ENCODE data around the gene ALDOB.

The ALDOB gene

GRCh38 chr9:101446732-101447131, 11.2 kb upstream of the ALDOB start:
- no peak for ATAC-seq
- TF ChIP-seq, protein P1, sequence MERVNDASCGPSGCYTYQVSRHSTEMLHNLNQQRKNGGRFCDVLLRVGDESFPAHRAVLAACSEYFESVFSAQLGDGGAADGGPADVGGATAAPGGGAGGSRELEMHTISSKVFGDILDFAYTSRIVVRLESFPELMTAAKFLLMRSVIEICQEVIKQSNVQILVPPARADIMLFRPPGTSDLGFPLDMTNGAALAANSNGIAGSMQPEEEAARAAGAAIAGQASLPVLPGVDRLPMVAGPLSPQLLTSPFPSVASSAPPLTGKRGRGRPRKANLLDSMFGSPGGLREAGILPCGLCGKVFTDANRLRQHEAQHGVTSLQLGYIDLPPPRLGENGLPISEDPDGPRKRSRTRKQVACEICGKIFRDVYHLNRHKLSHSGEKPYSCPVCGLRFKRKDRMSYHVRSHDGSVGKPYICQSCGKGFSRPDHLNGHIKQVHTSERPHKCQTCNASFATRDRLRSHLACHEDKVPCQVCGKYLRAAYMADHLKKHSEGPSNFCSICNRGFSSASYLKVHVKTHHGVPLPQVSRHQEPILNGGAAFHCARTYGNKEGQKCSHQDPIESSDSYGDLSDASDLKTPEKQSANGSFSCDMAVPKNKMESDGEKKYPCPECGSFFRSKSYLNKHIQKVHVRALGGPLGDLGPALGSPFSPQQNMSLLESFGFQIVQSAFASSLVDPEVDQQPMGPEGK (CRISPR knock-in tag; IDR thresholded peaks at IDR 0.05; ENCODE audit: borderline replicate concordance): no peak
- TF ChIP-seq RARB (CRISPR knock-in tag; IDR thresholded peaks at IDR 0.05) (no peak), CSDC2 (CRISPR knock-in tag; IDR thresholded peaks at IDR 0.05) (no peak), ESRRG (CRISPR knock-in tag; IDR thresholded peaks at IDR 0.05) (no peak), ZFP30 (CRISPR knock-in tag; IDR thresholded peaks at IDR 0.05) (no peak), ZNF70 (CRISPR knock-in tag; IDR thresholded peaks at IDR 0.05) (no peak), ZNF565 (CRISPR knock-in tag; conservative IDR thresholded peaks at IDR 0.05; ENCODE audit: low read depth) (no peak), BACH2 (CRISPR knock-in tag; IDR thresholded peaks at IDR 0.05; ENCODE audit: borderline replicate concordance) (no peak), ARNTL (CRISPR knock-in tag; IDR thresholded peaks at IDR 0.05; ENCODE audit: borderline replicate concordance, low read depth) (no peak), TCF4 (CRISPR knock-in tag; IDR thresholded peaks at IDR 0.05; ENCODE audit: borderline replicate concordance) (no peak), CREB5 (CRISPR knock-in tag; IDR thresholded peaks at IDR 0.05; ENCODE audit: low read depth) (no peak), SNAI2 (CRISPR knock-in tag; IDR thresholded peaks at IDR 0.05) (no peak), CSRNP3 (CRISPR knock-in tag; IDR thresholded peaks at IDR 0.05) (no peak), ZC3H10 (CRISPR knock-in tag; IDR thresholded peaks at IDR 0.05) (no peak), TOX (CRISPR knock-in tag; IDR thresholded peaks at IDR 0.05; ENCODE audit: borderline replicate concordance) (no peak), GLIS3 (CRISPR knock-in tag; IDR thresholded peaks at IDR 0.05) (no peak), ZNF8 (CRISPR knock-in tag; IDR thresholded peaks at IDR 0.05) (no peak)
- TF ChIP-seq, protein P2, sequence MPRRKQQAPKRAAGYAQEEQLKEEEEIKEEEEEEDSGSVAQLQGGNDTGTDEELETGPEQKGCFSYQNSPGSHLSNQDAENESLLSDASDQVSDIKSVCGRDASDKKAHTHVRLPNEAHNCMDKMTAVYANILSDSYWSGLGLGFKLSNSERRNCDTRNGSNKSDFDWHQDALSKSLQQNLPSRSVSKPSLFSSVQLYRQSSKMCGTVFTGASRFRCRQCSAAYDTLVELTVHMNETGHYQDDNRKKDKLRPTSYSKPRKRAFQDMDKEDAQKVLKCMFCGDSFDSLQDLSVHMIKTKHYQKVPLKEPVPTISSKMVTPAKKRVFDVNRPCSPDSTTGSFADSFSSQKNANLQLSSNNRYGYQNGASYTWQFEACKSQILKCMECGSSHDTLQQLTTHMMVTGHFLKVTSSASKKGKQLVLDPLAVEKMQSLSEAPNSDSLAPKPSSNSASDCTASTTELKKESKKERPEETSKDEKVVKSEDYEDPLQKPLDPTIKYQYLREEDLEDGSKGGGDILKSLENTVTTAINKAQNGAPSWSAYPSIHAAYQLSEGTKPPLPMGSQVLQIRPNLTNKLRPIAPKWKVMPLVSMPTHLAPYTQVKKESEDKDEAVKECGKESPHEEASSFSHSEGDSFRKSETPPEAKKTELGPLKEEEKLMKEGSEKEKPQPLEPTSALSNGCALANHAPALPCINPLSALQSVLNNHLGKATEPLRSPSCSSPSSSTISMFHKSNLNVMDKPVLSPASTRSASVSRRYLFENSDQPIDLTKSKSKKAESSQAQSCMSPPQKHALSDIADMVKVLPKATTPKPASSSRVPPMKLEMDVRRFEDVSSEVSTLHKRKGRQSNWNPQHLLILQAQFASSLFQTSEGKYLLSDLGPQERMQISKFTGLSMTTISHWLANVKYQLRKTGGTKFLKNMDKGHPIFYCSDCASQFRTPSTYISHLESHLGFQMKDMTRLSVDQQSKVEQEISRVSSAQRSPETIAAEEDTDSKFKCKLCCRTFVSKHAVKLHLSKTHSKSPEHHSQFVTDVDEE (CRISPR knock-in tag; IDR thresholded peaks at IDR 0.05): no peak

GRCh38 chr9:101445353-101446029, 9.9 kb upstream of the ALDOB start:
- no peak for ATAC-seq
- TF ChIP-seq ZFP30 (CRISPR knock-in tag; IDR thresholded peaks at IDR 0.05) (no peak), ARNTL (CRISPR knock-in tag; IDR thresholded peaks at IDR 0.05; ENCODE audit: borderline replicate concordance, low read depth) (no peak), OSR1 (CRISPR knock-in tag; IDR thresholded peaks at IDR 0.05) (no peak), ZC3H10 (CRISPR knock-in tag; IDR thresholded peaks at IDR 0.05) (no peak), SNAI2 (CRISPR knock-in tag; IDR thresholded peaks at IDR 0.05) (no peak), CSDC2 (CRISPR knock-in tag; IDR thresholded peaks at IDR 0.05) (no peak), PPARA (CRISPR knock-in tag; IDR thresholded peaks at IDR 0.05; ENCODE audit: borderline replicate concordance) (no peak), ISL1 (CRISPR knock-in tag; IDR thresholded peaks at IDR 0.05) (no peak), CREB5 (CRISPR knock-in tag; IDR thresholded peaks at IDR 0.05; ENCODE audit: low read depth) (no peak), ZNF565 (CRISPR knock-in tag; conservative IDR thresholded peaks at IDR 0.05; ENCODE audit: low read depth) (no peak), GLIS3 (CRISPR knock-in tag; IDR thresholded peaks at IDR 0.05) (no peak), ZNF70 (CRISPR knock-in tag; IDR thresholded peaks at IDR 0.05) (no peak), CSRNP3 (CRISPR knock-in tag; IDR thresholded peaks at IDR 0.05) (no peak), BACH2 (CRISPR knock-in tag; IDR thresholded peaks at IDR 0.05; ENCODE audit: borderline replicate concordance) (no peak), TCF4 (CRISPR knock-in tag; IDR thresholded peaks at IDR 0.05; ENCODE audit: borderline replicate concordance) (no peak), ZFP3 (CRISPR knock-in tag; IDR thresholded peaks at IDR 0.05) (no peak), RARB (CRISPR knock-in tag; IDR thresholded peaks at IDR 0.05) (no peak)
- TF ChIP-seq, protein P3, sequence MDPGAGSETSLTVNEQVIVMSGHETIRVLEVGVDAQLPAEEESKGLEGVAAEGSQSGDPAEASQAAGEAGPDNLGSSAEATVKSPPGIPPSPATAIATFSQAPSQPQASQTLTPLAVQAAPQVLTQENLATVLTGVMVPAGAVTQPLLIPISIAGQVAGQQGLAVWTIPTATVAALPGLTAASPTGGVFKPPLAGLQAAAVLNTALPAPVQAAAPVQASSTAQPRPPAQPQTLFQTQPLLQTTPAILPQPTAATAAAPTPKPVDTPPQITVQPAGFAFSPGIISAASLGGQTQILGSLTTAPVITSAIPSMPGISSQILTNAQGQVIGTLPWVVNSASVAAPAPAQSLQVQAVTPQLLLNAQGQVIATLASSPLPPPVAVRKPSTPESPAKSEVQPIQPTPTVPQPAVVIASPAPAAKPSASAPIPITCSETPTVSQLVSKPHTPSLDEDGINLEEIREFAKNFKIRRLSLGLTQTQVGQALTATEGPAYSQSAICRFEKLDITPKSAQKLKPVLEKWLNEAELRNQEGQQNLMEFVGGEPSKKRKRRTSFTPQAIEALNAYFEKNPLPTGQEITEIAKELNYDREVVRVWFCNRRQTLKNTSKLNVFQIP (CRISPR knock-in tag; IDR thresholded peaks at IDR 0.05; ENCODE audit: borderline replicate concordance, low read depth): no peak
- TF ChIP-seq, protein P2 (CRISPR knock-in tag; IDR thresholded peaks at IDR 0.05): no peak
